Peyer's patch (tissue), 4 donors: Measurements from ENCODE around the gene TTC12. TPM values are rescaled to one million over a fixed set of nuclear protein-coding genes. Genes with fewer than 3 reads are reported as not detected.

Experiments used
- DNase-seq, 3 donors: peaks; one replicate each; pipeline ENCODE4 v3.0.0-alpha.2; 2017 to 2019
- H3K27ac ChIP-seq, 4 donors: fragments of 200-600 bp; sonication (generic); one replicate each; pipeline ENCODE4 v1.5.1; 2016 to 2019
- H3K27me3 ChIP-seq, 2 donors: fragments of 200-600 bp; sonication (generic); one replicate each; pipeline ENCODE4 v1.5.1; 2019
- H3K36me3 ChIP-seq, 3 donors: fragments of 200-600 bp; sonication (generic); one replicate each; pipeline ENCODE4 v1.5.1; 2016 to 2019
- H3K4me1 ChIP-seq, 4 donors: fragments of 200-600 bp; sonication (generic); one replicate each; pipeline ENCODE4 v1.5.1; 2016 to 2019
- H3K4me3 ChIP-seq, 4 donors: fragments of 200-600 bp; sonication (generic); 1 replicate in 3 of 4; 2 replicates in 1 of 4; pipeline ENCODE4 v1.5.1; 2016 to 2019; ENCODE audit warnings: mild to moderate bottlenecking in 1 of 4
- H3K9me3 ChIP-seq, 4 donors: fragments of 200-600 bp; sonication (generic); one replicate each; pipeline ENCODE4 v1.5.1; 2016 to 2019; ENCODE audit warnings: mild to moderate bottlenecking in 1 of 4
- POLR2A ChIP-seq, 2 donors: fragments of 450-650 bp; IDR thresholded peaks; one replicate each; pipeline ENCODE4 v1.5.1; 2017; ENCODE audit warnings: antibody characterized with exemption in 2 of 2, mild to moderate bottlenecking in 2 of 2, moderate library complexity in 2 of 2
- total RNA-seq, 4 donors: library from RNA; depleted of rRNA; stranded (reverse); fragments of >200 nt; gene quantifications; one replicate each; pipeline ENCODE4 v1.1.0, GENCODE V29; 2016
- TF ChIP-seq, protein P1 (sequence below), 6 experiments: fragments of 450-650 bp in 4 of 6; fragments of 200-600 bp in 2 of 6; sonication (generic) in 1 of 6; IDR thresholded peaks; one replicate each; pipeline ENCODE4 v1.5.1; 2017 to 2019; ENCODE audit warnings: antibody characterized with exemption in 6 of 6, mild to moderate bottlenecking in 3 of 6, moderate library complexity in 1 of 6

TTC12 gene
- total RNA-seq, 4 donors from 2014 or later = 6.3 to 62.7 (median 19.8) TPM

DNA sequence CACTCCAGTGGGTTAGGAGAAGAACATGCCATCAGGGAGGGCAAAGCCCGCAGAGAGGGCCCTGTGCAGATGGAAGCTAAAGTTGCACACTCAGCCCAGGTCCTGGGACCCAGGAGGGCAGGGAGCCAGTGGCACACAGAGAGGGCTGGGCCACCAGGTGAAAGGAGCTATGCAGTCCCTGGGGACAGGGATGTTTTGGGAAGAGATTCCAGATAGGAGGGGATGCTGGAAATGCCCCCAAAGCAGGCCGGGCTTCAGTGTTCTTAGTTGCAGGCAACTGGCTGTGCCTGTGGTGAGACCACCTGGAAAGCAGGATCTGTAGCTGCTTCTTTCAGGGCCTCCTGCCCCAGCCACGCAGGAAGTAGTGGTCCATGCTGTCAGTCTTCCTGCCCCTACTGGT lies 92.8 kb downstream of the TTC12 start:
- no peak overlapping the region for H3K4me3 ChIP-seq
- no peaks in the 10 kb centered on the region for H3K36me3 ChIP-seq
- no peak for DNase-seq
- no peaks in the 10 kb centered on the region for H3K4me1 ChIP-seq
- no peak for TF ChIP-seq POLR2A (IDR thresholded peaks at IDR 0.05)
- TF ChIP-seq, protein P1, sequence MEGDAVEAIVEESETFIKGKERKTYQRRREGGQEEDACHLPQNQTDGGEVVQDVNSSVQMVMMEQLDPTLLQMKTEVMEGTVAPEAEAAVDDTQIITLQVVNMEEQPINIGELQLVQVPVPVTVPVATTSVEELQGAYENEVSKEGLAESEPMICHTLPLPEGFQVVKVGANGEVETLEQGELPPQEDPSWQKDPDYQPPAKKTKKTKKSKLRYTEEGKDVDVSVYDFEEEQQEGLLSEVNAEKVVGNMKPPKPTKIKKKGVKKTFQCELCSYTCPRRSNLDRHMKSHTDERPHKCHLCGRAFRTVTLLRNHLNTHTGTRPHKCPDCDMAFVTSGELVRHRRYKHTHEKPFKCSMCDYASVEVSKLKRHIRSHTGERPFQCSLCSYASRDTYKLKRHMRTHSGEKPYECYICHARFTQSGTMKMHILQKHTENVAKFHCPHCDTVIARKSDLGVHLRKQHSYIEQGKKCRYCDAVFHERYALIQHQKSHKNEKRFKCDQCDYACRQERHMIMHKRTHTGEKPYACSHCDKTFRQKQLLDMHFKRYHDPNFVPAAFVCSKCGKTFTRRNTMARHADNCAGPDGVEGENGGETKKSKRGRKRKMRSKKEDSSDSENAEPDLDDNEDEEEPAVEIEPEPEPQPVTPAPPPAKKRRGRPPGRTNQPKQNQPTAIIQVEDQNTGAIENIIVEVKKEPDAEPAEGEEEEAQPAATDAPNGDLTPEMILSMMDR (IDR thresholded peaks at IDR 0.05) = no peak
- no peaks in the 10 kb centered on the region for H3K9me3 ChIP-seq
- H3K27ac ChIP-seq = no peak overlapping the region
- H3K27me3 ChIP-seq = no peaks in the 10 kb centered on the region

DNA sequence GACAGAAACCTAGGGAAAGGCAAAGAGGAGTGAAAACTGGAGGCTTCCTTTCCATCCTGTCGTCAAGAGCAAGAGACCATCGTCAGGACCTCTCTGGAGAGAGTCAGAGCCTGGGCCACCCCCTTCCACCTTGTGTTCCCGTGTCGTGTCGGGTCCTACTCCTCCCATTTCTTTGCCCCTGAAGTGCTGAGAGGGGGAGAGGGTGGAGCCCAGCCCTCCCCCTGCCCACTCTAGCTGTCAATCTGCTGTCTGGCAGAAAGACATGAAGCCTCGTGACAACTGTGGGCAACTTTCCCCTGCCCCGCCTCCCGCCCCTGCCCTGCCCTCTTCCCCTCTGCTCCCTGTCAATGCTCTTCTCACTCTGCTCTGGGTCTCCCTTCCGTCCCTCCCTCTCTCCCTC lies 93.8 kb downstream of the TTC12 start:
- TF ChIP-seq POLR2A (IDR thresholded peaks at IDR 0.05) = no peak
- TF ChIP-seq, protein P1 (IDR thresholded peaks at IDR 0.05) = no peak
- H3K4me1 ChIP-seq = no peaks in the 10 kb centered on the region

DNA sequence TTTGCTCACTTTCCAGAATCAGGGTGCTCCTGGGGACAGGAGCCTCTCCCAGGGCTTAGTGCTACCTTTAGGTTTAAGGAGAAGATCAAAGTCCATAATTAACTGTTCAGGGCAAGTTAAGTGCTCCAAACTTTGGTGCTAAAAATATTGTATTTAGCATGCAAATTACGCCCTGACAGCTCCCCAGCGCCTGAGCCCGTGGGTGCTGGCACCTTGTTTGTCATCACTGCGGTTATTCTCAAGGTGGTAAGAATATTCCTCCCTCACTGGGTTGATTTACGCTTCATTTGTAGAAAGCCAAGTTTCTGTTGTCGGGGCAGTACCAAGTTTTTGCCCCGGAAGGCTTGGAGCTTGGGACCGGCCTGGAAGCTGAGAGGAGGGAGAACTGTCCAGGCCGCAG lies 94.5 kb downstream of the TTC12 start:
- no peaks in the 10 kb centered on the region for H3K27me3 ChIP-seq
- H3K27ac ChIP-seq = no peak overlapping the region
- no peak overlapping the region for H3K4me3 ChIP-seq
- TF ChIP-seq, protein P1 (IDR thresholded peaks at IDR 0.05) = no peak
- no peak for TF ChIP-seq POLR2A (IDR thresholded peaks at IDR 0.05)
- no peaks in the 10 kb centered on the region for H3K4me1 ChIP-seq
- DNase-seq = no peak
- no peaks in the 10 kb centered on the region for H3K36me3 ChIP-seq
- no peaks in the 10 kb centered on the region for H3K9me3 ChIP-seq

More for the DNA sequence above, 93.8 kb downstream of the TTC12 start:
- H3K36me3 ChIP-seq = no peaks in the 10 kb centered on the region
- H3K27me3 ChIP-seq = no peaks in the 10 kb centered on the region
- DNase-seq = no peak
- no peaks in the 10 kb centered on the region for H3K9me3 ChIP-seq
- H3K4me3 ChIP-seq = no peak overlapping the region
- H3K27ac ChIP-seq = no peak overlapping the region

DNA sequence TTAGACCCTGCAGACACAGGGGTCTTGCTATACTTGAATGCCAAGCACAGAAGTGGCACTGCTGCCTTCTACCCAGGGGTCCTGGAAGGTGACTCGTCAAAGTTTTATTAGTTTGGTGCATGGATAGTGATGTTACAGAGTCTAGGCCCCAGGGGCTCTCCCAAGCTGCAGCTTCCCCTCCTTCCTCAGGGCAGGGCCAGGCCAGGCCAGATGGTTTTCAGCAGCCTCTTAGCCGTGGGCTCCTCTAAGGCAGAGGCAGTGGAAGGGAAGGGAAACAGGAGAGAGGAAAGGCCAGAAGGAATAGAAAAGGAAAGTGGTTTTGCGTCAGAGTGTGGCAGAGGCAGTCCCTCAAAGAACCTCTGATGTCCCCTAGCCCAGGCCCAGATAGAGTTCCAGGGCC lies 95.1 kb downstream of the TTC12 start:
- H3K4me3 ChIP-seq = no peak overlapping the region
- H3K36me3 ChIP-seq = no peaks in the 10 kb centered on the region
- no peak overlapping the region for H3K27ac ChIP-seq
- DNase-seq = no peak
- H3K9me3 ChIP-seq = no peaks in the 10 kb centered on the region
- H3K27me3 ChIP-seq = no peaks in the 10 kb centered on the region
- no peaks in the 10 kb centered on the region for H3K4me1 ChIP-seq
- no peak for TF ChIP-seq POLR2A (IDR thresholded peaks at IDR 0.05)
- TF ChIP-seq, protein P1 (IDR thresholded peaks at IDR 0.05) = no peak

DNA sequence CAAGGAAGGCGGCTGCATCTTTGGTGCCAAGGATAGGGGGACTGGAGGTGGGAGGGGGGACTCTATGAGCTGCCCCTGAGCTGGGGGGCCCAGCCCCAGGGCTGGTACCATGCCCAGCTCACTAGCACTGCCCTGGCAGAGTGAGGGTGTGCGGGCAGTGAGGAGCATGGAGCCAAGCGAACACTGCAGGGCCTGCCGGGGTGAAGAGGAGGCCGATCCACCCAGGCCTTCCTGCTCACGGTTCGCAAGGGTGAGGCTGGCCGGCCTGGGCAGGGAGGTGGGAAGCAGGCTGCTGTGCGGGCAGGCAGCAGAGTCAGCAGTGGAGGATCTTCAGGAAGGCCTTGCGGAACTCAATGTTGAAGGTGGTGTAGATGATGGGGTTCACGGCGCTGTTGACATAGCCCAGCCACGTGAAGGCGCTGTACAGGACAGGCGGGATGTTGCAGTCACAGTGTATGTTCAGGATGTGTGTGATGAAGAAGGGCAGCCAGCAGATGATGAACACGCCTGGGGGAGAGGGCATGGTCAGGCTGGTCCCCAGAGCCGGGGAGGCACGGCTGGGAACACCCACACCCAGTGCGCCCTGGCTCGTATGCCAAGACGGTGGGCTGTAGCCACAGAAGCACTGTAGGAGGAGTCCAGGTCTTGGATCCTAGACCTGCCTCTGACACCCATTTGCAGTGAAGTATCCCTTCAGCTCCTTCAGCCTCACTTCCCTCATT lies 96.2 kb downstream of the TTC12 start:
- TF ChIP-seq, protein P1 (IDR thresholded peaks at IDR 0.05) = no peak
- TF ChIP-seq POLR2A (IDR thresholded peaks at IDR 0.05) = no peak
- no peak for DNase-seq
- Histone ChIP-seq H3K27me3 (no peaks in the 10 kb centered on the region), H3K36me3 (no peaks in the 10 kb centered on the region), H3K4me1 (no peaks in the 10 kb centered on the region), H3K9me3 (no peaks in the 10 kb centered on the region), H3K27ac (no peak overlapping the region), H3K4me3 (no peak overlapping the region)
